ENCODE data around the gene MACROD2. TPM values are rescaled to one million over a fixed set of nuclear protein-coding genes. Genes with fewer than 3 reads are reported as not detected.

The MACROD2 gene
- total and polyA plus RNA-seq, 2 donors (not counting 1 experiment from before 2014, with no cell fraction given): 5.3 to 6.7 TPM

- no peak for TF ChIP-seq EZH2 (IDR thresholded peaks at IDR 0.05; ENCODE audit: borderline replicate concordance, insufficient read depth, low read depth, low read length, poor library complexity, severe bottlenecking)
- TF ChIP-seq, protein P1, sequence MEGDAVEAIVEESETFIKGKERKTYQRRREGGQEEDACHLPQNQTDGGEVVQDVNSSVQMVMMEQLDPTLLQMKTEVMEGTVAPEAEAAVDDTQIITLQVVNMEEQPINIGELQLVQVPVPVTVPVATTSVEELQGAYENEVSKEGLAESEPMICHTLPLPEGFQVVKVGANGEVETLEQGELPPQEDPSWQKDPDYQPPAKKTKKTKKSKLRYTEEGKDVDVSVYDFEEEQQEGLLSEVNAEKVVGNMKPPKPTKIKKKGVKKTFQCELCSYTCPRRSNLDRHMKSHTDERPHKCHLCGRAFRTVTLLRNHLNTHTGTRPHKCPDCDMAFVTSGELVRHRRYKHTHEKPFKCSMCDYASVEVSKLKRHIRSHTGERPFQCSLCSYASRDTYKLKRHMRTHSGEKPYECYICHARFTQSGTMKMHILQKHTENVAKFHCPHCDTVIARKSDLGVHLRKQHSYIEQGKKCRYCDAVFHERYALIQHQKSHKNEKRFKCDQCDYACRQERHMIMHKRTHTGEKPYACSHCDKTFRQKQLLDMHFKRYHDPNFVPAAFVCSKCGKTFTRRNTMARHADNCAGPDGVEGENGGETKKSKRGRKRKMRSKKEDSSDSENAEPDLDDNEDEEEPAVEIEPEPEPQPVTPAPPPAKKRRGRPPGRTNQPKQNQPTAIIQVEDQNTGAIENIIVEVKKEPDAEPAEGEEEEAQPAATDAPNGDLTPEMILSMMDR (IDR thresholded peaks at IDR 0.05): no peak
- H3K27me3 Mint-ChIP-seq: peaks cover 17% of the 10 kb centered on the region
- Histone ChIP-seq H3K4me2 (replicated peaks; ENCODE audit: low read depth, low read length, poor library complexity, severe bottlenecking) (no peak overlapping the region), H3K27ac (ENCODE audit: low read length in 2 of 2) (no peak overlapping the region), H3K4me1 (ENCODE audit: control insufficient read depth in 2 of 2, insufficient read depth in 2 of 2, low read length in 2 of 2) (no peaks in the 10 kb centered on the region), H3K9ac (ENCODE audit: low read length) (no peak overlapping the region), H3K79me2 (ENCODE audit: control insufficient read depth, insufficient read depth, low read length) (no peaks in the 10 kb centered on the region), H3K9me3 (ENCODE audit: control extremely low read depth in 1 of 3, control insufficient read depth in 2 of 3, insufficient read depth in 1 of 3, low read length in 2 of 3) (no peaks in the 10 kb centered on the region), H4K20me1 (ENCODE audit: control insufficient read depth, insufficient read depth, low read length, poor library complexity, severe bottlenecking) (no peaks in the 10 kb centered on the region), H3K36me3 (replicated peaks in 1 of 2; ENCODE audit: control extremely low read depth in 1 of 2, control insufficient read depth in 1 of 2, extremely low read depth in 1 of 2, insufficient read depth in 2 of 2, low read length in 1 of 2) (no peaks in the 10 kb centered on the region), H3K27me3 (replicated peaks in 1 of 4; ENCODE audit: control extremely low read depth in 1 of 4, control insufficient read depth in 3 of 4, insufficient read depth in 4 of 4, low read length in 3 of 4) (no peaks in the 10 kb centered on the region), H3K4me3 (ENCODE audit: control extremely low read depth in 1 of 5, extremely low read depth in 1 of 5, insufficient read depth in 1 of 5, low read depth in 2 of 5, low read length in 4 of 5) (no peak overlapping the region), H2AFZ (ENCODE audit: insufficient read depth, low read depth, low read length, poor library complexity, severe bottlenecking) (no peak overlapping the region)
- CTCF ChIA-PET: no interaction called here
- H3K9me3 Mint-ChIP-seq (ENCODE audit: insufficient read depth): peaks cover 3% of the 10 kb centered on the region
- ATAC-seq (ENCODE audit: low read depth): no peak
- H3K27ac Mint-ChIP-seq: no peak overlapping the region
- POLR2A ChIA-PET: no interaction called here
- intact Hi-C loops (cut with micrococcal nuclease): no loop called here
- no peak for DNase-seq
- WGBS (ENCODE audit: insufficient coverage): 85% methylated on average over 2 of the region's 2 CpGs
- no peak overlapping the region for H3K4me3 Mint-ChIP-seq
- no peaks in the 10 kb centered on the region for H3K4me1 Mint-ChIP-seq
Measured at GRCh38 chr20:14881518-14881917, 886.2 kb downstream of the MACROD2 start.

DNA sequence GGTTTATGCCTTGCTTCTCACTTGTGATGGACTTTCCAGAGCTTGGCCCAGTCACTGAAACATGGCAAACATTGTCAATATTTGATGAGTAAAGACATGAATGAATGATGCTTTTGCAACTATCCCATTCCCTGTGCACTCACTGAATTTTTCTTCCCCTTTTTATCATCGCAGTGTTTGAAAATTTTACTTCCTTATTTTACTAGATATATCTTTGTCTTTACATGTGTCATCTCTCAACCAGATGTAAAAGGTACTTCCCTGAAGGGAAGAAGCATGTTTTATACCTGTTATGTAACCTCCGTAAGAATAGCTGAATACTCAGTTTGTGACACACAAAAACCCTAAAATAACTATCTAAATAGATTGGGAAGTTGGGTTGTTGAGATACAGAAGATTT lies 886.8 kb downstream of the MACROD2 start:
- no peaks in the 10 kb centered on the region for H4K20me1 ChIP-seq (ENCODE audit: control insufficient read depth, insufficient read depth, low read length, poor library complexity, severe bottlenecking)
- no peaks in the 10 kb centered on the region for H3K79me2 ChIP-seq (ENCODE audit: control insufficient read depth, insufficient read depth, low read length)
- Mint-ChIP-seq H3K4me1 (no peaks in the 10 kb centered on the region), H3K27ac (no peak overlapping the region), H3K4me3 (no peak overlapping the region), H3K9me3 (ENCODE audit: insufficient read depth) (peaks cover 3% of the 10 kb centered on the region), H3K27me3 (peaks cover 15% of the 10 kb centered on the region)
- H3K27me3 ChIP-seq (replicated peaks in 1 of 4; ENCODE audit: control extremely low read depth in 1 of 4, control insufficient read depth in 3 of 4, insufficient read depth in 4 of 4, low read length in 3 of 4): no peaks in the 10 kb centered on the region
- H3K4me1 ChIP-seq (ENCODE audit: control insufficient read depth in 2 of 2, insufficient read depth in 2 of 2, low read length in 2 of 2): no peaks in the 10 kb centered on the region
- H2AFZ ChIP-seq (ENCODE audit: insufficient read depth, low read depth, low read length, poor library complexity, severe bottlenecking): no peak overlapping the region
- no peak overlapping the region for H3K4me3 ChIP-seq (ENCODE audit: control extremely low read depth in 1 of 5, extremely low read depth in 1 of 5, insufficient read depth in 1 of 5, low read depth in 2 of 5, low read length in 4 of 5)
- no peak overlapping the region for H3K27ac ChIP-seq (ENCODE audit: low read length in 2 of 2)
- no CpG with 5 or more reads among the region's 2 CpGs for WGBS (ENCODE audit: insufficient coverage)
- TF ChIP-seq, protein P1 (IDR thresholded peaks at IDR 0.05): no peak
- no peak for TF ChIP-seq EZH2 (IDR thresholded peaks at IDR 0.05; ENCODE audit: borderline replicate concordance, insufficient read depth, low read depth, low read length, poor library complexity, severe bottlenecking)
- H3K36me3 ChIP-seq (replicated peaks in 1 of 2; ENCODE audit: control extremely low read depth in 1 of 2, control insufficient read depth in 1 of 2, extremely low read depth in 1 of 2, insufficient read depth in 2 of 2, low read length in 1 of 2): no peaks in the 10 kb centered on the region
- ATAC-seq (ENCODE audit: low read depth) (no peak), DNase-seq (no peak)
- H3K4me2 ChIP-seq (replicated peaks; ENCODE audit: low read depth, low read length, poor library complexity, severe bottlenecking): no peak overlapping the region
- ChIA-PET POLR2A (no interaction called here), CTCF (interaction anchor here (0.7 kb wide), 1 partner anchor 257 kb away, joined by 3 read pairs; no protein-coding TSS in a partner anchor)
- intact Hi-C loops (cut with micrococcal nuclease): no loop called here
- no peaks in the 10 kb centered on the region for H3K9me3 ChIP-seq (ENCODE audit: control extremely low read depth in 1 of 3, control insufficient read depth in 2 of 3, insufficient read depth in 1 of 3, low read length in 2 of 3)
- H3K9ac ChIP-seq (ENCODE audit: low read length): no peak overlapping the region
